ENCODE data around the gene BRI3BP.
"Not testable (repeated sequence)": the region's sequence is repeated elsewhere in the genome, so short reads cannot be mapped to it uniquely, and the experiment has no call there.

Gene BRI3BP

DNA sequence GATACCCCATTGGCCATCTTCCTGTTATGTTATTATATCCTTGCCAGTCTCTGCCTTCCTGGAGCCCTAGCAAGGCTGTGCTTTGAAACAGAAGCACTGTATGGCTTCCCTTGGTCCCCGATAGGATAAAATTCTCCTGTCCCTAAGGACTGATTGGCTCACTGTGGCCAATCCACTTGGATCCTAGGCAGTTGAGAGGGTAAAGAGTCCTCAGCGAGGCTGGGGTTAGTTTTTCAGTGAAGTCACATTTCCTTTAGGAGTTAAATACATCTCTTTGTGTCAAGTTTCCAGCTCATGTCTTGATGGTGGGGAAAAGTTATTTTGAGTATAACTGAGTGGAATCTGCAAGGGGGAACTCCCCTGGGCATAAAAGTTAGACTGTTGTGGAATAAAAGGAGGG lies 79.1 kb downstream of the BRI3BP start:
- Histone ChIP-seq H3K36me3 (ENCODE audit: control insufficient read depth, insufficient read depth, low read length) (no peaks in the 10 kb centered on the region), H3K9me3 (ENCODE audit: control insufficient read depth, low read length) (no peaks in the 10 kb centered on the region), H3K79me2 (peaks cover 2% of the 10 kb centered on the region), H2AFZ (no peak overlapping the region), H3K27me3 (ENCODE audit: control insufficient read depth, insufficient read depth, low read length) (no peaks in the 10 kb centered on the region), H3K27ac (no peak overlapping the region), H3K4me1 (no peaks in the 10 kb centered on the region), H3K4me3 (ENCODE audit: low read depth, low read length) (no peak overlapping the region), H3K4me2 (ENCODE audit: low read length) (no peak overlapping the region), H3K9ac (no peak overlapping the region)
- TF ChIP-seq, protein P1, sequence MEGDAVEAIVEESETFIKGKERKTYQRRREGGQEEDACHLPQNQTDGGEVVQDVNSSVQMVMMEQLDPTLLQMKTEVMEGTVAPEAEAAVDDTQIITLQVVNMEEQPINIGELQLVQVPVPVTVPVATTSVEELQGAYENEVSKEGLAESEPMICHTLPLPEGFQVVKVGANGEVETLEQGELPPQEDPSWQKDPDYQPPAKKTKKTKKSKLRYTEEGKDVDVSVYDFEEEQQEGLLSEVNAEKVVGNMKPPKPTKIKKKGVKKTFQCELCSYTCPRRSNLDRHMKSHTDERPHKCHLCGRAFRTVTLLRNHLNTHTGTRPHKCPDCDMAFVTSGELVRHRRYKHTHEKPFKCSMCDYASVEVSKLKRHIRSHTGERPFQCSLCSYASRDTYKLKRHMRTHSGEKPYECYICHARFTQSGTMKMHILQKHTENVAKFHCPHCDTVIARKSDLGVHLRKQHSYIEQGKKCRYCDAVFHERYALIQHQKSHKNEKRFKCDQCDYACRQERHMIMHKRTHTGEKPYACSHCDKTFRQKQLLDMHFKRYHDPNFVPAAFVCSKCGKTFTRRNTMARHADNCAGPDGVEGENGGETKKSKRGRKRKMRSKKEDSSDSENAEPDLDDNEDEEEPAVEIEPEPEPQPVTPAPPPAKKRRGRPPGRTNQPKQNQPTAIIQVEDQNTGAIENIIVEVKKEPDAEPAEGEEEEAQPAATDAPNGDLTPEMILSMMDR (IDR thresholded peaks at IDR 0.05) = no peak

DNA sequence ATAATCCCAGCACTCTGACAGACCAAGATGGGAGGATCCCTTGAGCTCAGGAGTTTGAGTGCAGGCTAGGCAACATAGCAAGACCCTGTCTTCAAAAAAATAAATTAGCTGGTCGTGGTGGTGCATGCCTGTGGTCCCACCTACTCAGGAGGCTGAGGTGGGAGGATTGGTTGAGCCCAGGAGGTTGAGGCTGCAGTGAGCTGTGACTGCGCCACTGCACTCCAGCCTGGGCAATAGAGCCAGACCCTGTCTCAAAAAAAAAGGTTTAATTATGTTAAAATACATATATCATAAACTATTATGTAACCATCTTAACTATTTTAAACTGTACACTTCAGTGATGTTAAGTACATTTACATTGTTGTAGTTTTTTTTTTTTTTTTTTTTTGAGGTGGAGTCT lies 80.8 kb downstream of the BRI3BP start:
- not testable (repeated sequence) for H3K4me2 ChIP-seq (ENCODE audit: low read length); H3K27ac ChIP-seq; H2AFZ ChIP-seq; H3K9me3 ChIP-seq (ENCODE audit: control insufficient read depth, low read length); H3K79me2 ChIP-seq; H3K36me3 ChIP-seq (ENCODE audit: control insufficient read depth, insufficient read depth, low read length); H3K4me3 ChIP-seq (ENCODE audit: low read depth, low read length); H3K27me3 ChIP-seq (ENCODE audit: control insufficient read depth, insufficient read depth, low read length); H3K9ac ChIP-seq; H3K4me1 ChIP-seq

DNA sequence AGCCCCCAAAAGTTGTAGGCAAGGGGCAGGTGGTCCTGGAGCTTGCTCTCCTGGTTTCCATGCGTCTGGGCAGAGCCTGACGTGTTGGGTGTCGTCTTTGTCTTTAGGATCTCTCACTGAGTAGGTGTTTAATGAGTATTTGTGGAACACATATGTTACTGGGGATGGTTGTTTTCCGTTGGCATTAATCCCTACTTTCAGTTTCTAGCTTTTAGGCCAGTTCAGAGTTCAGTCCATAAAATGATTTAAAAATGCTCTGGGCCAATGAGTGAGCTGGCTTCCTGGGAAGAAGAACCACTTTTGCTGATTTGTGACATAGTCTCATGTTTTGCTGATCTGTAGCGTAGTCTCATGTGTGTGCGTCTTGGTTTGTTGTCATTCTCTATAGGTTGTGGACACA lies 82.7 kb downstream of the BRI3BP start:
- Histone ChIP-seq H3K36me3 (ENCODE audit: control insufficient read depth, insufficient read depth, low read length) (no peaks in the 10 kb centered on the region), H3K79me2 (no peaks in the 10 kb centered on the region), H3K27me3 (ENCODE audit: control insufficient read depth, insufficient read depth, low read length) (no peaks in the 10 kb centered on the region), H3K27ac (no peak overlapping the region), H3K4me2 (ENCODE audit: low read length) (no peak overlapping the region), H3K4me1 (no peaks in the 10 kb centered on the region), H3K9ac (no peak overlapping the region), H3K9me3 (ENCODE audit: control insufficient read depth, low read length) (no peaks in the 10 kb centered on the region), H3K4me3 (ENCODE audit: low read depth, low read length) (no peak overlapping the region), H2AFZ (no peak overlapping the region)
- TF ChIP-seq, protein P1 (IDR thresholded peaks at IDR 0.05) = no peak

DNA sequence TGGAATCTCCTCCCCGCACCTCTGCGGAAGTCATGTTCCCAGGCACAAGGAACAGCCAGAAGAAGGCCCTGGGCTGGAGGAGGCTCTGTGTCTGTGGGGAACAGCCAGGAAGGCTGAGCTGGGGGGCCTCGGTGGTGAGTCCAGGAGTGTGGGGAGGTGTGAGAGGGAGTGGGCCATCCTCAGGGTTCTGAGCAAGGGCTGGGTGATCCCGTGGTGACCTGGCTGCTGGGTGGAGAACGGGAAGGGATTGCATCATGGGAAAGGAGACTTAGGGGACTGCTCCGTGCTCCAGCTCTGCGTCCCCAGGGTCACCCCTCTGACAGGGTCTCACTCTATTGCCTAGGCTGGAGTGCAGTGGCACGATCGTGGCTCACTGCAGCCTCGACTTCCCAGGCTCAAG lies 85.6 kb downstream of the BRI3BP start:
- Histone ChIP-seq H3K79me2 (no peaks in the 10 kb centered on the region), H3K4me1 (peaks cover 2% of the 10 kb centered on the region), H3K9ac (no peak overlapping the region), H3K27ac (no peak overlapping the region), H3K4me3 (ENCODE audit: low read depth, low read length) (no peak overlapping the region), H3K9me3 (ENCODE audit: control insufficient read depth, low read length) (no peaks in the 10 kb centered on the region), H3K36me3 (ENCODE audit: control insufficient read depth, insufficient read depth, low read length) (no peaks in the 10 kb centered on the region), H3K27me3 (ENCODE audit: control insufficient read depth, insufficient read depth, low read length) (no peaks in the 10 kb centered on the region), H3K4me2 (ENCODE audit: low read length) (no peak overlapping the region), H2AFZ (no peak overlapping the region)
- TF ChIP-seq, protein P1 (IDR thresholded peaks at IDR 0.05) = no peak

DNA sequence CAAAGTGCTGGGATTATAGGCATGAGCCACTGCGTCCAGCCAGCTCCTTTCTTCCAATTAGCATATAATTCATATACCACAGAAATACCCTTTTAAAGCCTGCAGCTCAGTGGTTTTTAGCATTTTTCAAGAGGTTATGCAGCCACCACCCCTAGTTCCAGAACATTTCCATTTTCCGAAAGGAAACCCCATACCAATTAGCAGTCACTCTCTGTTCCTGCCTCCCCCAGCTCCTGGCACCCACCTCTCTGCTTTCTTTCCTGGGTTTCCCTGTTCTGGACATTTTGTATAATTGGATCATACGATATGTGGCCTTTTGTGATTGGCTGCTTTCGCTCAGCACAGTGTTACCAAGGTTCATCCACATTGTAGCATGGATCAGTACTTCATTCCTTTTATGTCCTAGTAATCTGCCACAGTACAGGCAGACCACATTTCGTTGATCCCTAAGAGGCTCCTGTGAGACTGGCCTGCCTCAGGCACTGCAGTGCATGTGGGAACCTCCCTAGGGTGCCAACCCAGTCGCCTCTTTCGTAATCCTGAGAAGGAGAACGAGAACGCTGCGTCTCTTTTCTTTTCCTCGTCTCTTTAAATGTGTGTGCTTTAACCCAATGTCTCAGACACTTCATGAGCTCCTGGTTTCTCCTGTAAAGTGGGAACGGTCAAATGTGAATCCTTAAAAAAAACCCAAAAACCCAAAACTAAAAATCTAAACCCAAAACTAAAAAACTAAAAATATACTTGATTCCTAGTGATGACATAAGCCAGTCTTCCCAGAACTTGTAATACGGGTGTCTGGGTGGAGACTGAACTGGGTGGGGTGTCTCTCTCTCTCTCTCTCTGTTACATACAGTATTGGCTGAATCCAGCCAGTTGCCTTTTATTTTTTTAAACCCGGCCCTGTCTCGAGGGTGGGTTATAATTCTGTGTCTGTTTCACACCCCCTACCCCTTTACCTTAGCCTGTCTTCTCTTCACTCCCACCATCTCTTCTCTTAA lies 86.5 kb downstream of the BRI3BP start:
- TF ChIP-seq, protein P1 (IDR thresholded peaks at IDR 0.05) = no peak
- Histone ChIP-seq H3K79me2 (no peaks in the 10 kb centered on the region), H3K27ac (no peak overlapping the region)

More for the DNA sequence above, 86.5 kb downstream of the BRI3BP start:
- Histone ChIP-seq H3K9me3 (ENCODE audit: control insufficient read depth, low read length) (no peaks in the 10 kb centered on the region), H3K27me3 (ENCODE audit: control insufficient read depth, insufficient read depth, low read length) (no peaks in the 10 kb centered on the region), H3K4me2 (ENCODE audit: low read length) (no peak overlapping the region), H3K4me1 (peaks cover 2% of the 10 kb centered on the region), H3K4me3 (ENCODE audit: low read depth, low read length) (no peak overlapping the region), H3K9ac (no peak overlapping the region), H2AFZ (no peak overlapping the region), H3K36me3 (ENCODE audit: control insufficient read depth, insufficient read depth, low read length) (no peaks in the 10 kb centered on the region)
